ENCODE results near the gene IL34.
A peak's percentile ranks its signal among the peaks of the same experiment; 100 is the strongest.

IL34 gene

GRCh38 chr16:70653406-70653805 lies 7.0 kb downstream of the IL34 start:
- DNase-seq: no peak
- H3K27me3 ChIP-seq (replicated peaks in 2 of 5; ENCODE audit: control insufficient read depth in 4 of 5, insufficient read depth in 5 of 5, low read length in 4 of 5): no peaks in the 10 kb centered on the region
- WGBS (ENCODE audit: insufficient coverage): 100% methylated on average over 4 of the region's 4 CpGs
- CTCF ChIA-PET: interaction anchor here (0.7 to 3.3 kb wide), 21 partner anchors 13 to 328 kb away, joined by 3 to 20 read pairs (median 3); partner anchors contain the start of gene VAC14
- POLR2A ChIA-PET: interaction anchor here (0.6 to 0.7 kb wide), 2 partner anchors 41 to 339 kb away, joined by 3 to 7 read pairs; no protein-coding TSS in a partner anchor
- H3K4me3 ChIP-seq (ENCODE audit: control insufficient read depth in 1 of 7, extremely low read depth in 1 of 7, insufficient read depth in 4 of 7, low read depth in 2 of 7, low read length in 6 of 7): no peak overlapping the region
- H3K36me3 ChIP-seq (ENCODE audit: control insufficient read depth in 4 of 4, insufficient read depth in 4 of 4, low read length in 3 of 4): no peaks in the 10 kb centered on the region
- H3K9me3 ChIP-seq (ENCODE audit: control extremely low read depth in 1 of 5, control insufficient read depth in 4 of 5, insufficient read depth in 2 of 5, low read depth in 1 of 5, low read length in 4 of 5): no peaks in the 10 kb centered on the region
- H3K4me1 ChIP-seq (ENCODE audit: control extremely low read depth in 1 of 4, control insufficient read depth in 4 of 4, insufficient read depth in 4 of 4, low read length in 3 of 4): peaks cover 0 to 5% (median 3%) of the 10 kb centered on the region in 4 experiments
- H3K27ac ChIP-seq (ENCODE audit: insufficient read depth in 1 of 2, low read depth in 1 of 2, low read length in 2 of 2, poor library complexity in 1 of 2, severe bottlenecking in 2 of 2): no peak overlapping the region

- 58% methylated on average over 30 of the region's 35 CpGs for WGBS (ENCODE audit: insufficient coverage)
- DNase-seq: peak; percentile 77 to 90 (median 85)
- Histone ChIP-seq H3K36me3 (ENCODE audit: control insufficient read depth in 4 of 4, insufficient read depth in 4 of 4, low read length in 3 of 4) (no peaks in the 10 kb centered on the region), H3K4me1 (ENCODE audit: control extremely low read depth in 1 of 4, control insufficient read depth in 4 of 4, insufficient read depth in 4 of 4, low read length in 3 of 4) (peaks cover 0 to 5% (median 3%) of the 10 kb centered on the region in 4 experiments), H3K27ac (ENCODE audit: insufficient read depth in 1 of 2, low read depth in 1 of 2, low read length in 2 of 2, poor library complexity in 1 of 2, severe bottlenecking in 2 of 2) (no peak overlapping the region), H3K4me3 (ENCODE audit: control insufficient read depth in 1 of 7, extremely low read depth in 1 of 7, insufficient read depth in 4 of 7, low read depth in 2 of 7, low read length in 6 of 7) (peak overlapping the region in 4 of 7 experiments; percentile 8 to 75 (median 51)), H3K9me3 (ENCODE audit: control extremely low read depth in 1 of 5, control insufficient read depth in 4 of 5, insufficient read depth in 2 of 5, low read depth in 1 of 5, low read length in 4 of 5) (no peaks in the 10 kb centered on the region), H3K27me3 (replicated peaks in 2 of 5; ENCODE audit: control insufficient read depth in 4 of 5, insufficient read depth in 5 of 5, low read length in 4 of 5) (no peaks in the 10 kb centered on the region)
- CTCF ChIA-PET: interaction anchor here (0.6 to 3.3 kb wide), 27 partner anchors 8 to 329 kb away, joined by 3 to 20 read pairs (median 3); no protein-coding TSS in a partner anchor
- POLR2A ChIA-PET: interaction anchor here (0.6 to 0.9 kb wide), 3 partner anchors 55 to 339 kb away, joined by 3 to 6 read pairs (median 3); no protein-coding TSS in a partner anchor
Observed at GRCh38 chr16:70653809-70654771, 7.7 kb downstream of the IL34 start.

GRCh38 chr16:70656065-70656711 lies 9.8 kb downstream of the IL34 start:
- H3K4me3 ChIP-seq (ENCODE audit: control insufficient read depth in 1 of 7, extremely low read depth in 1 of 7, insufficient read depth in 4 of 7, low read depth in 2 of 7, low read length in 6 of 7): no peak overlapping the region
- H3K4me1 ChIP-seq (ENCODE audit: control extremely low read depth in 1 of 4, control insufficient read depth in 4 of 4, insufficient read depth in 4 of 4, low read length in 3 of 4): peaks cover 0 to 5% (median 3%) of the 10 kb centered on the region in 4 experiments
- CTCF ChIA-PET: no interaction called here

GRCh38 chr16:70656712-70657263 lies 10.4 kb downstream of the IL34 start:
- Histone ChIP-seq H3K4me1 (ENCODE audit: control extremely low read depth in 1 of 4, control insufficient read depth in 4 of 4, insufficient read depth in 4 of 4, low read length in 3 of 4) (peaks cover 0 to 5% (median 3%) of the 10 kb centered on the region in 4 experiments), H3K27me3 (replicated peaks in 2 of 5; ENCODE audit: control insufficient read depth in 4 of 5, insufficient read depth in 5 of 5, low read length in 4 of 5) (no peaks in the 10 kb centered on the region), H3K9me3 (ENCODE audit: control extremely low read depth in 1 of 5, control insufficient read depth in 4 of 5, insufficient read depth in 2 of 5, low read depth in 1 of 5, low read length in 4 of 5) (no peaks in the 10 kb centered on the region), H3K36me3 (ENCODE audit: control insufficient read depth in 4 of 4, insufficient read depth in 4 of 4, low read length in 3 of 4) (no peaks in the 10 kb centered on the region), H3K27ac (ENCODE audit: insufficient read depth in 1 of 2, low read depth in 1 of 2, low read length in 2 of 2, poor library complexity in 1 of 2, severe bottlenecking in 2 of 2) (no peak overlapping the region), H3K4me3 (ENCODE audit: control insufficient read depth in 1 of 7, extremely low read depth in 1 of 7, insufficient read depth in 4 of 7, low read depth in 2 of 7, low read length in 6 of 7) (no peak overlapping the region)
- CTCF ChIA-PET: interaction anchor here (1.9 kb wide), 1 partner anchor 114 kb away, joined by 6 read pairs; no protein-coding TSS in a partner anchor
- POLR2A ChIA-PET: no interaction called here
- WGBS (ENCODE audit: insufficient coverage): 87% methylated on average over 19 of the region's 22 CpGs
- DNase-seq: no peak

More at GRCh38 chr16:70656065-70656711, 9.8 kb downstream of the IL34 start:
- WGBS (ENCODE audit: insufficient coverage): 91% methylated on average over 5 of the region's 8 CpGs
- H3K27ac ChIP-seq (ENCODE audit: insufficient read depth in 1 of 2, low read depth in 1 of 2, low read length in 2 of 2, poor library complexity in 1 of 2, severe bottlenecking in 2 of 2): no peak overlapping the region
- H3K9me3 ChIP-seq (ENCODE audit: control extremely low read depth in 1 of 5, control insufficient read depth in 4 of 5, insufficient read depth in 2 of 5, low read depth in 1 of 5, low read length in 4 of 5): no peaks in the 10 kb centered on the region
- no peaks in the 10 kb centered on the region for H3K36me3 ChIP-seq (ENCODE audit: control insufficient read depth in 4 of 4, insufficient read depth in 4 of 4, low read length in 3 of 4)
- POLR2A ChIA-PET: no interaction called here
- H3K27me3 ChIP-seq (replicated peaks in 2 of 5; ENCODE audit: control insufficient read depth in 4 of 5, insufficient read depth in 5 of 5, low read length in 4 of 5): no peaks in the 10 kb centered on the region
- DNase-seq: no peak

GRCh38 chr16:70657956-70658355 lies 11.6 kb downstream of the IL34 start:
- H3K4me1 ChIP-seq (ENCODE audit: control extremely low read depth in 1 of 4, control insufficient read depth in 4 of 4, insufficient read depth in 4 of 4, low read length in 3 of 4): peaks cover 0 to 5% (median 3%) of the 10 kb centered on the region in 4 experiments
- WGBS (ENCODE audit: insufficient coverage): 96% methylated on average over 3 of the region's 7 CpGs
- CTCF ChIA-PET: interaction anchor here (1.9 kb wide), 1 partner anchor 113 kb away, joined by 6 read pairs; no protein-coding TSS in a partner anchor
- POLR2A ChIA-PET: no interaction called here
- H3K36me3 ChIP-seq (ENCODE audit: control insufficient read depth in 4 of 4, insufficient read depth in 4 of 4, low read length in 3 of 4): peaks cover 0 to 6% (median 0%) of the 10 kb centered on the region in 4 experiments
- H3K27ac ChIP-seq (ENCODE audit: insufficient read depth in 1 of 2, low read depth in 1 of 2, low read length in 2 of 2, poor library complexity in 1 of 2, severe bottlenecking in 2 of 2): no peak overlapping the region
- no peak overlapping the region for H3K4me3 ChIP-seq (ENCODE audit: control insufficient read depth in 1 of 7, extremely low read depth in 1 of 7, insufficient read depth in 4 of 7, low read depth in 2 of 7, low read length in 6 of 7)
- H3K9me3 ChIP-seq (ENCODE audit: control extremely low read depth in 1 of 5, control insufficient read depth in 4 of 5, insufficient read depth in 2 of 5, low read depth in 1 of 5, low read length in 4 of 5): no peaks in the 10 kb centered on the region
- no peaks in the 10 kb centered on the region for H3K27me3 ChIP-seq (replicated peaks in 2 of 5; ENCODE audit: control insufficient read depth in 4 of 5, insufficient read depth in 5 of 5, low read length in 4 of 5)
- no peak for DNase-seq

DNA sequence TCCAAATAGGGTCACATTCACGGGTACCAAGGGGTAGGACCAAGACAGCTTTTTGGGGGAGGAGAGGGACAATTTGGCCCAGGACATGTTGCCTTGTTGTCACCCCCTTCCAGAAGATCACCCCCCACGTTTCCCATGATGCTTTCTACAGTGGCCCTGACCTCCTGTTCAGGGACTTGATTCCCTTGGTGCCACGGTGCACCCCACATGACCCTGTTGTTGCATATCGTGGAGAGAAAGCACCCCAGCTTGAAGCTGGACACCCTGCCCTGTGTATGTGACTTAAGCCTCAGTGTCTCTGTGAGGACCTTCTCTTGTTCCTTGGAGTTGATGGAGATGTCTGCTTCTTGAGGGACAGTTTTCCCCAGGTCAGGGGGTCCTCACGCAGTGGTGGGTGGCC lies 12.6 kb downstream of the IL34 start:
- H3K36me3 ChIP-seq (ENCODE audit: control insufficient read depth in 4 of 4, insufficient read depth in 4 of 4, low read length in 3 of 4): peaks cover 0 to 9% (median 5%) of the 10 kb centered on the region in 4 experiments
- 87% methylated on average over 5 of the region's 5 CpGs for WGBS (ENCODE audit: insufficient coverage)
- ChIA-PET POLR2A (no interaction called here), CTCF (interaction anchor here (0.6 to 2.3 kb wide), 4 partner anchors 12 to 282 kb away, joined by 3 to 11 read pairs (median 3); no protein-coding TSS in a partner anchor)
- no peak overlapping the region for H3K4me3 ChIP-seq (ENCODE audit: control insufficient read depth in 1 of 7, extremely low read depth in 1 of 7, insufficient read depth in 4 of 7, low read depth in 2 of 7, low read length in 6 of 7)
- H3K9me3 ChIP-seq (ENCODE audit: control extremely low read depth in 1 of 5, control insufficient read depth in 4 of 5, insufficient read depth in 2 of 5, low read depth in 1 of 5, low read length in 4 of 5): no peaks in the 10 kb centered on the region
- DNase-seq: no peak
- no peak overlapping the region for H3K27ac ChIP-seq (ENCODE audit: insufficient read depth in 1 of 2, low read depth in 1 of 2, low read length in 2 of 2, poor library complexity in 1 of 2, severe bottlenecking in 2 of 2)
- H3K27me3 ChIP-seq (replicated peaks in 2 of 5; ENCODE audit: control insufficient read depth in 4 of 5, insufficient read depth in 5 of 5, low read length in 4 of 5): no peaks in the 10 kb centered on the region
- H3K4me1 ChIP-seq (ENCODE audit: control extremely low read depth in 1 of 4, control insufficient read depth in 4 of 4, insufficient read depth in 4 of 4, low read length in 3 of 4): peaks cover 0 to 4% (median 2%) of the 10 kb centered on the region in 4 experiments

Data from common myeloid progenitor, CD34-positive (primary cell).